Articular chondrocyte of knee joint (primary cell): ENCODE results near the gene ISYNA1. TPM values are rescaled to one million over a fixed set of nuclear protein-coding genes. Genes with fewer than 3 reads are reported as not detected.

ENCODE experiments used
- small RNA-seq: library from RNA; depleted of rRNA; stranded (forward); fragments of <200 nt; gene quantifications from one replicate; pipeline ENCODE3, GENCODE V24; 2012
- total RNA-seq: library from RNA; depleted of rRNA; stranded (reverse); fragments of >200 nt; gene quantifications from 2 replicates; pipeline ENCODE4 v1.2.3, GENCODE V29; 2012

Gene ISYNA1
- total RNA-seq: 8.5 and 9.3 TPM in 2 replicates

DNA sequence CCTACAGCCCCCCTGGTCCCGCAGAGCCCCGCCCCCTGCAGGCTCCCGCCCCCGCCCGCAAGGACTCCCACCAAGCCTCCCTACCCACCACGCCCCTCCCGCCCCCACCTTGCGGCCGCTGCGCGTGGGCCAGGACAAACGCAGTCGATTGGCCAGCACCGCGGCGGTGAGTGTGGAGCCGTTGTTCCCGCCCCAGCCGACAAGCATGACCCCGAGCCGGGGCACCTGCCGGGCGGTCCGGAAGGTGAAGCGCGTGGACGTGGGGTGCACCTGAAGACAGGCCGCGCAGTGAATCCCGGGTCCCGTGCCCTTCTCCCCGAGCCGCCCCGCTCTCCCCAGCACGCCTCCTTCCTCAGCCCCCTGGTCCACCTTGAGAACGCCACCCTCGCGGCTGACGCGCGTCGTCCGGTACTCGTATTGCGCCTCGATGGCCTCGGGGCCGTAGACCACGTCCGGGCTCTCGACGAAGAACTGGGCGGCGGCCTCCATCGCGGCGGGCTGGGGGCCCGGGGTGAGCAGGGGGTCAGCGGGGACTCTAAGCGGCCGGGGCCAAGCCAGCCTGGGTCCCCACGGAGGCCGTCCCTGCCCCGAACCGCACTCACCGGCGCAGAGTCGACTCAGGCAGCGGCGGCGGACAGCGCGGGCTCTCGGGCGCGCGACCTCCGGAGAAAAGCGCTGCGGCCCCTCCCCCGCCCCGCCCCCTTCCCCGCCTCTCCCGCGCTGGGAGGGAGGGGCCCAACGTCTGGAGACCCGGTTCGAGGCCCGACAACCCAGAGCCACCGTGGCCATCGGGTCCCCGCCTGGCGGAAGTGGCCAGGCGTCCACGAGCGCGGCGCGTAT, at the start of gene ISYNA1:
Gene ISYNA1, minus strand, starts transcription at position 643 of the 840 bp plus-strand sequence. Its CDS starts 154 bp downstream, at position 489.

DNA sequence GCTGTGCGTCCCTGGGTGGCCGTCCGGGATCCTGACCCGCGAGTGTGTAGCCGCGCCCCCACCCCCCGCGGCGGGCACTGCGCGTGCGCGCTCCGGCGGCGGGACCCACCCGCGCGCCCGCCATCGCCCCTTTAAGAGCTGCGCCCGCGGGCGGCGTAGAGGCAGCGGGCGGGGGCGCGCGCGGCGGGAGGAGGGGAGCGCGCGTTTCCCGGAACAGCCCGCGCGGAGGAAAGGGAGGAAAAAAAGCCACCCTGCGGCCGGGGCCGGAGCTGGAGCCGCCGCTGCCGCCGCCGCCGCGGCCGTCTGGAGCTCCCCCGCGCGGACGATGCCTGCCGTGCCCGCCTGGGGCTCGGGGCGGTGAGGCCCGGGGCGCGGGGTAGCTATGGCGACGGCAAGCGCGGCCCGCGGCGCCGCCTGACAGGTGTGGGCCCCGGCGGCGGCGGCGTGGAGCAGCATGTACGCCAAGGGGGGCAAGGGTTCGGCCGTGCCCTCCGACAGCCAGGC, 18.7 kb downstream of the ISYNA1 start, which contains the start of gene SSBP4:
Gene SSBP4, plus strand, starts transcription at position 204 of the 504 bp plus-strand sequence. Its CDS starts 251 bp downstream, at position 455.

GRCh38 chr19:18397242-18398202, 40.4 kb downstream of the ISYNA1 start, which contains the start of gene LRRC25:
TSS of gene LRRC25 (minus strand) at chr19:18397622. CDS start at chr19:18396963, 659 bp downstream.

GRCh38 chr19:18385675-18386542, 52.0 kb downstream of the ISYNA1 start, which contains the start of gene GDF15:
TSS of gene GDF15 (plus strand) at chr19:18386158. CDS start at chr19:18386190, 32 bp downstream.

Small RNAs within 50 kb of the gene (small RNA-seq; reads per million reads assigned to genes)
- gene MIR3189: not detected

Other genes starting within 250 kb of the ISYNA1 start
- 6.2 and 8.1 TPM in 2 replicates for gene MPV17L2, start 244.9 kb downstream of the ISYNA1 start, total RNA-seq
- gene RAB3A, start 234.1 kb downstream of the ISYNA1 start, total RNA-seq: 0.65 and 1.2 TPM in 2 replicates
- under 0.01 and 0.22 TPM in 2 replicates for gene PDE4C, start 211.7 kb downstream of the ISYNA1 start, total RNA-seq
- 1.3 and 2.1 TPM in 2 replicates for gene IQCN, start 163.7 kb downstream of the ISYNA1 start, total RNA-seq
- 63.7 and 69.0 TPM in 2 replicates for gene JUND, start 156.5 kb downstream of the ISYNA1 start, total RNA-seq
- gene LSM4, start 115.1 kb downstream of the ISYNA1 start, total RNA-seq: 77.4 and 80.5 TPM in 2 replicates
- 23.5 and 28.8 TPM in 2 replicates for gene PGPEP1, start 97.5 kb downstream of the ISYNA1 start, total RNA-seq
- gene GDF15, start 52.0 kb downstream of the ISYNA1 start, total RNA-seq: 31.0 and 32.9 TPM in 2 replicates
- 0.22 and 0.39 TPM in 2 replicates for gene LRRC25, start 40.5 kb downstream of the ISYNA1 start, total RNA-seq
- gene SSBP4, start 18.7 kb downstream of the ISYNA1 start, total RNA-seq: 54.4 and 65.7 TPM in 2 replicates
- gene ELL, start 83.9 kb upstream of the ISYNA1 start, total RNA-seq: 12.4 and 13.8 TPM in 2 replicates
- gene FKBP8, start 105.4 kb upstream of the ISYNA1 start, total RNA-seq: 228 and 230 TPM in 2 replicates
- 91.9 and 110 TPM in 2 replicates for gene KXD1, start 119.7 kb upstream of the ISYNA1 start, total RNA-seq
- gene UBA52, start 133.7 kb upstream of the ISYNA1 start, total RNA-seq: 577 and 674 TPM in 2 replicates
- gene REX1BD, start 150.7 kb upstream of the ISYNA1 start, total RNA-seq: 33.5 and 34.6 TPM in 2 replicates
- gene CRLF1, start 168.7 kb upstream of the ISYNA1 start, total RNA-seq: 49.8 and 60.5 TPM in 2 replicates
- 0.65 and 1.3 TPM in 2 replicates for gene TMEM59L, start 174.7 kb upstream of the ISYNA1 start, total RNA-seq
- 3.8 and 4.2 TPM in 2 replicates for gene KLHL26, start 198.9 kb upstream of the ISYNA1 start, total RNA-seq
- gene CRTC1, start 245.5 kb upstream of the ISYNA1 start, total RNA-seq: 3.1 and 3.9 TPM in 2 replicates